ES-I3 (cell line): Measurements from ENCODE around the gene ADGRG3.

Source experiments
- H3K36me3 ChIP-seq: 2 replicates; pipeline ENCODE4 v1.6.1; 2013; ENCODE audit warnings: mild to moderate bottlenecking, low read length, control low read depth, moderate library complexity; ENCODE audit not compliant: insufficient read depth
- H3K4me1 ChIP-seq: 2 replicates; pipeline ENCODE4 v1.6.1; 2013; ENCODE audit warnings: mild to moderate bottlenecking, control low read depth, low read length; ENCODE audit not compliant: insufficient read depth
- H3K9ac ChIP-seq: 2 replicates; pipeline ENCODE4 v1.6.1; 2013; ENCODE audit warnings: low read depth, mild to moderate bottlenecking, low read length, moderate library complexity
- H3K9me3 ChIP-seq: 2 replicates; pipeline ENCODE4 v1.6.1; 2013; ENCODE audit warnings: mild to moderate bottlenecking, low read length, moderate library complexity; ENCODE audit not compliant: control insufficient read depth, insufficient read depth

ADGRG3 gene

DNA sequence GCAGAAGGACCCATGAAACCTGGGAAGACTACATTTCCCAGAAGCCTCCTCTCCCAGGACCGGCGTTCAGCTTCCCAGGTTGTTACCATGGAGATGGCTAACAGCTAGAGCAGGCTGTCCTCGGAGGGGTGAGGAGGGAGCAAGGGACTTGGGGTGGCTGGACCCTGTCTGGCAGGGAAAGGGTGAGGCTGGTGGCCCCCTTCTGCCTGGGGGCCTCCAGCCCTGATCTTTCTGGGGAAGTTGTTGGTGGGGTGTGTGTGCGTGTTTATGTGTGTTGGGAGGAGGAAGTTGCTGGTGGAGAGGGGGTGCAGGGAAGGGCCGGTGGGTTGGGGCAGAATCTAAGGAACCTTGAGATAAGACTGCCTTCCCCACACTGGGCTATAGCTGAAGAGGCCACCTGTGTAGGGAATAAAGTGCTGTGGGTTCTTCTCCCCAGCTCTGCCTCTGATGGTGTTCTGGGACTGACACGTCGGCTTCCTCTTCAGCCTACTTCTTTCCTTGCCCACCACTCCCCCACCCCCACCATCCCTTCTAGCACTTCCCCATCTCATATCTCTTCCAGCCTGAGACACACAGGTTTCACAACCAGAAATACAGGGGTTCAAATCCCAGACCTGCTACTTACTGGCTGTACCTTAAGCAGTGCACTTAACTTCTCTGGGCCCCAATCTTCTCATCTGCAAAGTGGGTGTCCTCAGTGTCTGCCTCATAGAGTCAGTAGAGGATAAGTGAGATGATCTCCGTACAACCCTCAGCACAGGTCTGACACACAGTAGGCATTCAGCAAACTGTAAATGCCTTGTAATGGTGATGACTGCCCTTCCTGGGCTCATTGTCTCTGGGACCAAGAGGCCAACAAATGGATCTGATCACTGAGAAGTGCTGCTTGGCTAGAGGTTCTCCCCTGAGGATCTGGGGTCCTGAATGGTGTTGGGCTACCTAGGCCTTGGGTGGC, 26.9 kb downstream of the ADGRG3 start, which contains the start of gene DRC7:
DRC7 (plus strand) TSS at position 82 of the 955 bp plus-strand sequence. CDS start 3,144 bp downstream, outside the sequence.
- Histone ChIP-seq H3K9ac (no peak within 1 kb of the TSS), H3K9me3 (no peaks in the 10 kb centered on the region), H3K36me3 (no peaks in the 10 kb centered on the region), H3K4me1 (no peaks in the 10 kb centered on the region; the same call in 1 of the 2 replicates)

DNA sequence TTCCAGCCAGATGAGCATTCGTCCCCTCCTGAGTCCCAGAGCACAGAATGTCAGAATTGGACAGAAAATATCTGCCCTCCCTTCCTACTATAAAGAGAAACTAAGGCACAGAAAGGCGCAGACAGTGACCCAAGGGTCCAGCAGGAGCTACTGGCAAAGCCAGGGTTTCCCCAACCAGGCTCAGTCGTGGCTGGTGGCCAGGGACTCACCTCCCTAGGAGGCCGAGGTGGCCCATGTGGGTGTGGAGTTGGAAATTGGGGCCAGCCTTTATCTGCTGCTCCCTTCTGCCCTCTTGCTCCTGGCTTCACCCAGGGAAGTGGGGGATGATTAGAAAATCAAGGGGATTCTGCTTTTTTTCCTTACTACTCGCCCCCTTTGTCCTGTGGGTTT, 27.6 kb downstream of the ADGRG3 start:
- no peaks in the 10 kb centered on the region for H3K9me3 ChIP-seq
- no peaks in the 10 kb centered on the region for H3K36me3 ChIP-seq
- no peak overlapping the region for H3K9ac ChIP-seq
- H3K4me1 ChIP-seq = no peaks in the 10 kb centered on the region

- no peaks in the 10 kb centered on the region for H3K9me3 ChIP-seq
- peaks cover 3% of the 10 kb centered on the region; the same call in 1 of the 2 replicates for H3K4me1 ChIP-seq
- H3K9ac ChIP-seq = no peak overlapping the region
- H3K36me3 ChIP-seq = no peaks in the 10 kb centered on the region
These were observed 28.1 kb downstream of the ADGRG3 start for GRCh38 chr16:57696240-57696639.

DNA sequence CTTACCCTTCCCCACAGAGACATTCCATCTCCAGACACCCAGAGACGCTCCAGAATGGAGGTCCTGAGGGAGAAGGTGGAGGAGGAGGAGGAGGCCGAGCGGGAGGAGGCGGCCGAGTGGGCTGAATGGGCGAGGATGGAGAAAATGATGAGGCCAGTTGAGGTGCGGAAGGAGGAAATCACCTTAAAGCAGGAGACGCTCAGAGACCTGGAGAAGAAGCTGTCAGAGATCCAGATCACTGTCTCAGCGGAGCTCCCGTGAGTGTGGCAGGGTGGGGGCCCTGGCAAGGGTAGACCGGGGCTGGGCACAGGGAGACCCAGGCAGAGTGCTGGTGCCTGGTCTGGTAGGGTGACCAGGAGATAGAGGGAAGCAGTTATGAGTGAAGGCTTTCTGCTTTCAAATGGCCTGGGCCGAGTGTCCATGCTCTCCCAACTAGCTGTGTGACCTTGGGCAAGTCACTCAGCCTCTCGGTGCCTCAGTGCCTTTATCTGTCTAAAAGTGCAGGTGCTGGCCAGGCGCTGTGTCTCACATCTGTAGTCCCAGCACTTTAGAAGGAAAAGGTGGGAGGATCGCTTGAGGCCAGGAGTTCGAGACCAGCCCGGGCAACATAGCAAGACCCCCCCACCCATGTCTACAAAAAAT, 29.9 kb downstream of the ADGRG3 start:
- no peaks in the 10 kb centered on the region for H3K9me3 ChIP-seq
- no peaks in the 10 kb centered on the region for H3K36me3 ChIP-seq
- H3K4me1 ChIP-seq = peaks cover 5% of the 10 kb centered on the region; the same call in 1 of the 2 replicates
- no peak overlapping the region for H3K9ac ChIP-seq

GRCh38 chr16:57698812-57699405, 30.8 kb downstream of the ADGRG3 start:
- no peak overlapping the region for H3K9ac ChIP-seq
- H3K36me3 ChIP-seq = no peaks in the 10 kb centered on the region
- peaks cover 5% of the 10 kb centered on the region; the same call in 1 of the 2 replicates for H3K4me1 ChIP-seq

GRCh38 chr16:57699481-57699880, 31.4 kb downstream of the ADGRG3 start:
- Histone ChIP-seq H3K9ac (no peak overlapping the region), H3K4me1 (peaks cover 5% of the 10 kb centered on the region; the same call in 1 of the 2 replicates), H3K9me3 (no peaks in the 10 kb centered on the region), H3K36me3 (no peaks in the 10 kb centered on the region)

More at GRCh38 chr16:57698812-57699405, 30.8 kb downstream of the ADGRG3 start:
- H3K9me3 ChIP-seq = no peaks in the 10 kb centered on the region

GRCh38 chr16:57699899-57700298, 31.8 kb downstream of the ADGRG3 start:
- H3K9ac ChIP-seq = no peak overlapping the region
- no peaks in the 10 kb centered on the region for H3K36me3 ChIP-seq
- no peaks in the 10 kb centered on the region for H3K9me3 ChIP-seq

GRCh38 chr16:57700781-57701551, 32.9 kb downstream of the ADGRG3 start:
- H3K4me1 ChIP-seq = peaks cover 5% of the 10 kb centered on the region; the same call in 1 of the 2 replicates
- no peak overlapping the region for H3K9ac ChIP-seq
- no peaks in the 10 kb centered on the region for H3K9me3 ChIP-seq
- no peaks in the 10 kb centered on the region for H3K36me3 ChIP-seq

More at GRCh38 chr16:57699899-57700298, 31.8 kb downstream of the ADGRG3 start:
- peaks cover 5% of the 10 kb centered on the region; the same call in 1 of the 2 replicates for H3K4me1 ChIP-seq

- Histone ChIP-seq H3K9me3 (no peaks in the 10 kb centered on the region), H3K9ac (no peak overlapping the region), H3K36me3 (no peaks in the 10 kb centered on the region), H3K4me1 (peaks cover 5% of the 10 kb centered on the region; the same call in 1 of the 2 replicates)
These were observed 33.8 kb downstream of the ADGRG3 start for GRCh38 chr16:57701759-57702371.

DNA sequence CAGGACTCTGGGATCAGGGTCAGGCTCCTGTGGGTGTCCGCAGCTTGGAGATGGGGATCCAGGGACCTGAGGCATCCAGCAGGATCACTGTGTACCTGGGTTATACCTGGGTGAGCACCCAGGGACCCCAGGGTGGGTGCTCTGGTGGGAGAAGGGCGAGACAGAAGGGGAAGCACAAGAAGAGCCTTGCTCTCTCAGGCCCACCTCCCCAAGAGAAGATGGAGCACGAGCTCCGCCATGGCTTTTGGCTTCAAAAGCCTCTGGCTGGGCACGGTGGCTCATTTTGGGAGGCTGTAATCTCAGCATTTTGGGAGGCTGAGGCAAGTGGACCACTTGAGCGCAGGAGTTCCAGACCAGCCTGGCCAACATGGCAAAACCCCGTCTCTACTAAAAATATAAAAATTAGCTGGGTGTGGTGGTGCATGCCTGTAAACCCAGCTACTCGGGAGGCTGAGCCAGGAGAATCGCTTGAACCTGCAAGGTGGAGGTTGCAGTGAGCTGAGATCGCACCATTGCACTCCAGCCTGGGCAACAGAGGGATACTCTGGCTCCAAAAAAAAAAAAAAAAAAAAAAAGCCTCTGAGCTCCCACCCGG, 35.4 kb downstream of the ADGRG3 start:
- Histone ChIP-seq H3K4me1 (peaks cover 5% of the 10 kb centered on the region; the same call in 1 of the 2 replicates), H3K36me3 (no peaks in the 10 kb centered on the region), H3K9me3 (no peaks in the 10 kb centered on the region)

GRCh38 chr16:57704011-57704904, 36.2 kb downstream of the ADGRG3 start:
- no peaks in the 10 kb centered on the region for H3K9me3 ChIP-seq
- H3K36me3 ChIP-seq = no peaks in the 10 kb centered on the region
- no peak overlapping the region for H3K9ac ChIP-seq
- H3K4me1 ChIP-seq = peaks cover 5% of the 10 kb centered on the region; the same call in 1 of the 2 replicates

More for the DNA sequence above, 35.4 kb downstream of the ADGRG3 start:
- H3K9ac ChIP-seq = no peak overlapping the region
